H9 (cell line): ENCODE measurements around the gene TLK2. TPM values are rescaled to one million over a fixed set of nuclear protein-coding genes. Genes with fewer than 3 reads are reported as not detected.
"Not testable (repeated sequence)": the region's sequence is repeated elsewhere in the genome, so short reads cannot be mapped to it uniquely, and the experiment has no call there.

ENCODE experiments used
- DNase-seq: peaks from one replicate; pipeline ENCODE4 v3.0.0-alpha.2; 2017
- H2AFZ ChIP-seq: one replicate; pipeline ENCODE4 v1.6.1; 2013; ENCODE audit warnings: mild to moderate bottlenecking, low read length, control low read depth, moderate library complexity
- H2AK5ac ChIP-seq: 2 replicates; pipeline ENCODE4 v1.6.1; 2013; ENCODE audit warnings: low read length, control low read depth, mixed read lengths; ENCODE audit not compliant: insufficient read length
- H2BK120ac ChIP-seq: one replicate; pipeline ENCODE4 v1.6.1; 2013; ENCODE audit warnings: low read depth, mild to moderate bottlenecking, low read length, control low read depth, inconsistent platforms; ENCODE audit not compliant: poor library complexity, severe bottlenecking
- H2BK12ac ChIP-seq: 2 replicates; pipeline ENCODE4 v1.6.1; 2013; ENCODE audit warnings: low read length, control low read depth, mixed read lengths, low read depth; ENCODE audit not compliant: insufficient read length
- H2BK15ac ChIP-seq: 2 replicates; pipeline ENCODE4 v1.6.1; 2013; ENCODE audit warnings: low read depth, low read length, control low read depth
- H2BK20ac ChIP-seq: one replicate; pipeline ENCODE4 v1.6.1; 2013; ENCODE audit warnings: low read depth, mild to moderate bottlenecking, low read length, control low read depth, inconsistent platforms; ENCODE audit not compliant: poor library complexity, severe bottlenecking
- H2BK5ac ChIP-seq: 2 replicates; pipeline ENCODE4 v1.6.1; 2013; ENCODE audit warnings: low read length, control low read depth, mixed read lengths; ENCODE audit not compliant: insufficient read length
- H3K14ac ChIP-seq: 2 replicates; pipeline ENCODE4 v1.6.1; 2013; ENCODE audit warnings: low read length, control low read depth; ENCODE audit not compliant: insufficient read depth
- H3K18ac ChIP-seq: 2 replicates; pipeline ENCODE4 v1.6.1; 2013; ENCODE audit warnings: low read depth, mild to moderate bottlenecking, mixed read lengths, low read length, control low read depth; ENCODE audit not compliant: insufficient read length
- H3K23ac ChIP-seq: 2 replicates; pipeline ENCODE4 v1.6.1; 2013; ENCODE audit warnings: low read length, control low read depth, mixed read lengths, low read depth; ENCODE audit not compliant: insufficient read length
- H3K23me2 ChIP-seq: 2 replicates; pipeline ENCODE4 v1.6.1; 2013; ENCODE audit warnings: low read depth, mild to moderate bottlenecking, mixed read lengths, low read length, control low read depth; ENCODE audit not compliant: insufficient read length, poor library complexity, severe bottlenecking
- H3K27ac ChIP-seq: 2 replicates; pipeline ENCODE4 v1.5.1; 2013; ENCODE audit warnings: low read length, control low read depth, mixed read lengths, low read depth; ENCODE audit not compliant: insufficient read length
- H3K27me3 ChIP-seq: 2 replicates; pipeline ENCODE4 v1.6.1; 2013; ENCODE audit warnings: low read length, control low read depth, inconsistent platforms; ENCODE audit not compliant: insufficient read depth
- H3K4ac ChIP-seq: 2 replicates; pipeline ENCODE4 v1.6.1; 2013; ENCODE audit warnings: low read depth, mild to moderate bottlenecking, control low read depth, inconsistent platforms, low read length, moderate library complexity
- H3K4me1 ChIP-seq: 2 replicates; pipeline ENCODE4 v1.6.1; 2013; ENCODE audit warnings: low read length, control low read depth, inconsistent platforms; ENCODE audit not compliant: insufficient read depth
- H3K4me2 ChIP-seq: 2 replicates; pipeline ENCODE4 v1.6.1; 2013; ENCODE audit warnings: low read length, control low read depth, mixed read lengths; ENCODE audit not compliant: insufficient read length, insufficient read depth
- H3K56ac ChIP-seq: 2 replicates; pipeline ENCODE4 v1.6.1; 2013; ENCODE audit warnings: low read depth, mild to moderate bottlenecking, mixed read lengths, low read length, control low read depth; ENCODE audit not compliant: insufficient read length
- H3K79me1 ChIP-seq: 2 replicates; pipeline ENCODE4 v1.6.1; 2013; ENCODE audit warnings: low read depth, mild to moderate bottlenecking, moderate library complexity, low read length, control low read depth, inconsistent platforms; ENCODE audit not compliant: insufficient read depth, poor library complexity, severe bottlenecking
- H3K79me2 ChIP-seq: 2 replicates; pipeline ENCODE4 v1.6.1; 2013; ENCODE audit warnings: low read length, control low read depth, inconsistent platforms; ENCODE audit not compliant: insufficient read depth
- H3K9ac ChIP-seq: 2 replicates; pipeline ENCODE4 v1.6.1; 2013; ENCODE audit warnings: low read length, control low read depth, mixed read lengths; ENCODE audit not compliant: insufficient read length; ENCODE audit errors: extremely low read depth
- H3K9me3 ChIP-seq: one replicate; pipeline ENCODE4 v1.6.1; 2013; ENCODE audit warnings: low read depth, low read length, inconsistent platforms; ENCODE audit not compliant: control insufficient read depth
- H3T11ph ChIP-seq: one replicate; pipeline ENCODE4 v1.6.1; 2013; ENCODE audit warnings: mild to moderate bottlenecking, low read length, control low read depth, inconsistent platforms
- H4K20me1 ChIP-seq: one replicate; pipeline ENCODE4 v1.6.1; 2013; ENCODE audit not compliant: control insufficient read depth, insufficient read length, insufficient read depth
- H4K5ac ChIP-seq: 2 replicates; pipeline ENCODE4 v1.6.1; 2013; ENCODE audit warnings: low read depth, mild to moderate bottlenecking, mixed read lengths, low read length, control low read depth; ENCODE audit not compliant: insufficient read length
- H4K8ac ChIP-seq: replicated peaks from 2 replicates; pipeline ENCODE4 v1.6.1; 2013; ENCODE audit warnings: low read length, control low read depth, mixed read lengths, low read depth; ENCODE audit not compliant: insufficient read length
- H4K91ac ChIP-seq: 2 replicates; pipeline ENCODE4 v1.6.1; 2013; ENCODE audit warnings: low read depth, mild to moderate bottlenecking, moderate library complexity, mixed read lengths, low read length, control low read depth; ENCODE audit not compliant: insufficient read length
- H3K27ac Mint-ChIP-seq, 3 experiments: 2 replicates in 2 of 3; 3 replicates in 1 of 3; pipeline ENCODE4 v1.8.0; 2020 to 2021; ENCODE audit warnings: mixed read lengths in 3 of 3, mild to moderate bottlenecking in 1 of 3, moderate library complexity in 1 of 3
- H3K27me3 Mint-ChIP-seq: 2 replicates; pipeline ENCODE4 v1.8.0; 2021; ENCODE audit warnings: low read depth, mild to moderate bottlenecking, moderate library complexity, mixed read lengths
- H3K36me3 Mint-ChIP-seq, 3 experiments: 2 replicates in 2 of 3; 3 replicates in 1 of 3; pipeline ENCODE4 v1.8.0; 2020 to 2021; ENCODE audit warnings: low read depth in 3 of 3, mixed read lengths in 3 of 3; ENCODE audit not compliant: insufficient read depth in 1 of 3
- H3K4me1 Mint-ChIP-seq, 2 experiments: 2 replicates each; pipeline ENCODE4 v1.8.0; 2020; ENCODE audit warnings: mixed read lengths in 2 of 2
- H3K4me3 Mint-ChIP-seq, 2 experiments: 2 replicates in 1 of 2; 3 replicates in 1 of 2; pipeline ENCODE4 v1.8.0; 2020 to 2021; ENCODE audit warnings: mild to moderate bottlenecking in 2 of 2, mixed read lengths in 2 of 2, moderate library complexity in 1 of 2
- H3K9me3 Mint-ChIP-seq, 2 experiments: 2 replicates in 1 of 2; 3 replicates in 1 of 2; pipeline ENCODE4 v1.8.0; 2020; ENCODE audit warnings: mild to moderate bottlenecking in 2 of 2, mixed read lengths in 2 of 2, moderate library complexity in 1 of 2
- WGBS: extraction: QIAGEN DNeasy Blood & Tissue Kit; methylation state at CpG from one replicate; pipeline ENCODE4 v1.1.7; 2013; ENCODE audit warnings: missing lambda C conversion rate, low lambda C conversion rate, mixed read lengths; ENCODE audit not compliant: insufficient read length; ENCODE audit errors: extremely low coverage; 5-methylcytosine and 5-hydroxymethylcytosine counted together
- total RNA-seq: library from RNA; stranded (reverse); gene quantifications from 2 replicates; pipeline ENCODE4 v1.2.1, GENCODE V29; 2021

TLK2 gene
- total RNA-seq, 1 experiment from 2014 or later = 63.7 TPM

GRCh38 chr17:62546066-62546465, 67.4 kb downstream of the TLK2 start:
- WGBS = no CpG with 5 or more reads among the region's 5 CpGs
- H2BK15ac ChIP-seq, H3K27me3 ChIP-seq, H3K4me3 Mint-ChIP-seq, H3K9ac ChIP-seq, H3K23ac ChIP-seq, H3K23me2 ChIP-seq, H3T11ph ChIP-seq, H4K5ac ChIP-seq, H3K56ac ChIP-seq, H2AFZ ChIP-seq, H3K4me1 ChIP-seq, H2BK120ac ChIP-seq, H2BK20ac ChIP-seq, H3K4ac ChIP-seq, H3K27ac Mint-ChIP-seq, H2BK5ac ChIP-seq, H3K9me3 Mint-ChIP-seq, H4K20me1 ChIP-seq, H3K9me3 ChIP-seq, H3K79me1 ChIP-seq, H3K18ac ChIP-seq, H3K27ac ChIP-seq, H3K27me3 Mint-ChIP-seq, H2BK12ac ChIP-seq, H3K14ac ChIP-seq, DNase-seq, H2AK5ac ChIP-seq, H4K8ac ChIP-seq, H3K4me2 ChIP-seq, H3K79me2 ChIP-seq, H4K91ac ChIP-seq: not testable (repeated sequence)
- H3K4me1 Mint-ChIP-seq = peaks cover 42 to 43% of the 10 kb centered on the region in 2 experiments
- H3K36me3 Mint-ChIP-seq = peaks cover 6 to 16% (median 13%) of the 10 kb centered on the region in 3 experiments; a peak in 6 of 7 replicates
